Activated T-cell treated with anti-CD3 and anti-CD28 coated beads, Interleukin-2, amount 50 U/mL, for 24 hours (primary cell): ENCODE data around the gene ELF4.
A peak's percentile ranks its signal among the peaks of the same experiment; 100 is the strongest.
"Not testable (repeated sequence)": the region's sequence is repeated elsewhere in the genome, so short reads cannot be mapped to it uniquely, and the experiment has no call there.

Source experiments
- DNase-seq: peaks from one replicate; pipeline ENCODE4 v3.0.0-alpha.2; 2020
- H3K27ac Mint-ChIP-seq: 2 replicates; pipeline ENCODE4 v1.8.0; 2020; ENCODE audit warnings: mild to moderate bottlenecking, mixed read lengths
- H3K27me3 Mint-ChIP-seq: 2 replicates; pipeline ENCODE4 v1.8.0; 2020; ENCODE audit warnings: mixed read lengths
- H3K36me3 Mint-ChIP-seq: 2 replicates; pipeline ENCODE4 v1.8.0; 2020; ENCODE audit warnings: low read depth, mixed read lengths
- H3K4me1 Mint-ChIP-seq: 2 replicates; pipeline ENCODE4 v1.8.0; 2020; ENCODE audit warnings: low read depth, mixed read lengths
- H3K4me3 Mint-ChIP-seq: 2 replicates; pipeline ENCODE4 v1.8.0; 2020; ENCODE audit warnings: mild to moderate bottlenecking, moderate library complexity, mixed read lengths
- H3K9me3 Mint-ChIP-seq: 2 replicates; pipeline ENCODE4 v1.8.0; 2020; ENCODE audit warnings: mixed read lengths

The ELF4 gene

DNA sequence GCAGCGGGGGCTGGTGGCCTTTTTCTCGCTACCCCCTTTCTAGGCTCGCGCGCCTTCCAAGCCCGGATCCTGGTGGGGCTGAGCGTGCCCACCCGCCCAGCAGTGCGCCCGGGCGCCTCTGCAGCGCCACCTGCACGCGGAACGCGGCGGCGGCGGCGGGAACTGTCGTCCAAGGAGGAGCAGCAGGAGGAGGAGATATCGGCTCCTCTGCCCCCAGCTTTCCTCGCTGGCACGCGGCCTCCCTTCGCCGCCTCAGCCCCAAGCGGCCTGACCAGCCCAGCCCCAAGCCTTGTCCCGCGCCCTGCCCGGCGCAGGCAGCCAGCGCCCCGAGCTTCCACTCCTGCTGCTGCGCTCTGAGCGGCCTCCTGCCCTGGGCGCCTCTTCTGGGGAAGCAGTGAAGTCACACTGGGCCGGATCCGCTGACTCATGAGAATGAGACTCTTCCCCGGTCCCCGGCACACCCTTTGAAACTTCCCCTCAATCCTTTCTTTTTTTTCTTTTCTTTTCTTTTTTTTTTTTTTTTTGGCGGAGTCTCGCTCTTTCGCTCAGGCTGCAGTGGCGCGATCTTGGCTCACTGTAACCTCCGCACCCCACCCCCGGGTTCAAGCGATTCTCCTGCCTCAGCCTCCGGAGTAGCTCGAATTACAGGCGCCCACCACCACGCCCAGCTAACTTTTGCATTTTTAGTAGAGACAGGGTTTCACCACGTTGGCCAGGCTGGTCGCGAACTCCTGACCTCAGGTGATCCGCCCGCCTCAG, 10.6 kb upstream of the ELF4 start:
- Mint-ChIP-seq H3K4me1 (peaks cover 29% of the 10 kb centered on the region), H3K4me3 (peak overlapping the region; percentile 70), H3K27me3 (peaks cover 15% of the 10 kb centered on the region), H3K9me3 (no peaks in the 10 kb centered on the region), H3K36me3 (peaks cover 12% of the 10 kb centered on the region), H3K27ac (peak overlapping the region; percentile 55)
- peak; percentile 83 for DNase-seq

DNA sequence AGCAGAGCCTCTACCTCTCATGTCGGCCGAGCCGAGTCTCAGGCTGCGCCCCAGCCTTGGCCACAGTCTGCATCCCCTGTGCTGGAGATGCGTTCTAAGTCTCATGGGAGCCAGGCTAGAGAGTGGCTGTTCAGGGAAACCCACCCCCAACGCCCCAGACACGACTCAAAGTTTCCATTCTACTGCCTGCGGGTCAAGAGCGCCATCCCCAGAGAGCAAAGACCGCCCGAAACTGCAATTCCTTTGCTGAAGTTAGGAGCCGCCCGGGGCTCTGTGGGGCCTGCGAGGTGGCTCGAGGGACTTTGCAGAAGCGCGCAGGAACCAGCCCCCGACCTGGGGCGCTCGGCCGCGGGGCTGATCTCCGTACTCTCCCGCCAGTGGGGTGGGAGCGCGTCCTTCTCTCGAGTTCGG, 10.0 kb upstream of the ELF4 start:
- Mint-ChIP-seq H3K27ac (no peak overlapping the region), H3K27me3 (peaks cover 15% of the 10 kb centered on the region), H3K36me3 (peaks cover 8% of the 10 kb centered on the region), H3K4me1 (peaks cover 33% of the 10 kb centered on the region), H3K4me3 (peak overlapping the region; percentile 70), H3K9me3 (no peaks in the 10 kb centered on the region)
- DNase-seq, result no peak

DNA sequence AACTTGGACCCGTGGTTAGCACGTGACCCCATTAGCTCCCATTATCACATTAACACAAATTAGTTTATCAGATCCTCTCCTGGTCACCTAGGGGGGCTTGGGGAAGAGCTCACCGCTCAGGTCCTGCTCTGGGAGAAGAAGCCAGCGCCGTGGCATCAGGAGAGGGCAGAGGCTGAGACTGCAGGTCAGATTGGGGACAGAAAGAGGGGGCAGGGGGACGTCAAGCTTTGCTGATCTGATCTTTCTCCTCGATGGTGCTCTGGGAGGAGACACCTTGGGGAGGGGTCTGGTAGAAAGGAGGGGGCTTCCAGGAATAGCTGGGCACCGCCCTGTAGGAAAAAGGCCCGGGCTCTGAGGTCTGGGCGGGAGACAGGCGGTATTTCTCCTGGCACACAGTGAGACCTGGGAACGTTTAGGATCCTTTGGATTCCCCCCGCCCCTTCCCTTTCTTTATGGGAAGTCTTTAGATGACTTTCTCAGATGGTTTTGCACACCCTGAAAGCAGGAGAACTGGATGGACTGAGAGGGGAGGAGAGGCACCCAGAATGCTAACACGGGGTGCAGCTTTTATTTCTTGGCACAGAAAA, 9.1 kb upstream of the ELF4 start:
- no peak overlapping the region for H3K4me3 Mint-ChIP-seq
- H3K27me3 Mint-ChIP-seq, result peaks cover 15% of the 10 kb centered on the region
- H3K36me3 Mint-ChIP-seq, result no peaks in the 10 kb centered on the region
- no peaks in the 10 kb centered on the region for H3K9me3 Mint-ChIP-seq
- no peak for DNase-seq
- H3K4me1 Mint-ChIP-seq, result peaks cover 38% of the 10 kb centered on the region
- H3K27ac Mint-ChIP-seq, result peak overlapping the region; percentile 60

DNA sequence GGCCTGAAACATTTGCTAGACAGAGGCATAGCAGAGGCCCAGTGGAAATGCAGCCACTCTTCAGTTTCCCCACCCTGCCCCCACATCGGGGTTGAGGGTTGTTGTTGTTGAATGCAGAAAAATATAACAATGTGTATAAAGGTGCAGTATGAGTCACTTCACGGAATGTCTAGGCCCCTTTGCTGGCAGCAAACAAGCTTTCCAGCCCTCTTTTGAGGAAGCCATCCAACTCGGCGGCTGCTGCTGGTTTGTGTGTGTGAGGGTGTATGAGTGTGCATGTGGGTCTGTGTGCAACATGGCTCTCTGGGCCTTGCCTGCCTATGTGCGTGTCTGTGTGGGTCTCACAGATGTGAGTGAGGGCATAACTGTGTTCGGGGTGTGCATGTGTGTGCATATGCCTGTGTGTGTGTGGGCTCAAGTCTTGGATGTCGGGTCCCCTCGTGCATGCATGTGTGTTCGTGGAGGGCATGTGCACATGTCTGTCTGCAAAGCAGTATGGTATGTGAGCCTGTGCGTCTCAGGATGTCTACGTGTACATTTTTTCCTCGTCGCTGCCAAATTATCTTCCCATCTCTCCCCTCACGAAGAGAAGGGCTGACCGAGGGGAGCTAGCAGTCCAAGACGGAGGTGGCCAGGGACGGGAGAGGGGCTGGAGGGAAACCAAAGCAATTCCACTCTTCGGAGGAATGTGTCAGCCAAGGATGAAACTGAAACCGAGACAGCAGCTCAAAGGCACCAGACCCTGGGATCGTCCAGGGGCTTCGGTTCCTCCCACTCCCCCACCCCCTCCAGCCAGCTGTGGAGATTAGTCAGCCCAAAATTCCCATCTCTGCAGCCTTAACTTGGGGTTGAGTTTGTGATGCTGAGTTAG, 8.4 kb upstream of the ELF4 start:
- H3K27me3 Mint-ChIP-seq, result peaks cover 13% of the 10 kb centered on the region
- H3K4me1 Mint-ChIP-seq, result peaks cover 43% of the 10 kb centered on the region
- H3K27ac Mint-ChIP-seq, result peak overlapping the region; percentile 60
- H3K4me3 Mint-ChIP-seq, result no peak overlapping the region
- no peaks in the 10 kb centered on the region for H3K9me3 Mint-ChIP-seq
- no peaks in the 10 kb centered on the region for H3K36me3 Mint-ChIP-seq
- peak; percentile 35 for DNase-seq

DNA sequence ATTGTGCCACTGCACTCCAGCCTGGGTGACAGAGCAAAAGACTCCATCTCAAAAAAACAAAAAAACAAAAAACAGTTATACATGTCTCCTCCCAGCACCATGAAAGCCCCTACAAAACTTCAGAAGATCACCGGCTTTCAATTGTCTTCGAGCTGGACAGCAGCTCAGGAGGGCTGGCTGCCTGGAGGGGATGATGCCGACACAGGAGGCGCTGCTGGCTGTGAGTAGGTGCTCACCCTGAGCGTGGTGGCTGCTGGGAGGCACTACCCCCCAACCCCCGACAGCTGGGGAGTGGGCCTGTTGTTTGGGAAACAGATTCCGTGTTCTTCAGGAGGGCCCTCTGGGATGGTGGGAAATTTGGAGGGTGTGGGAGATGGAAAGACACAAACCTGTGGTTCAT, 6.9 kb upstream of the ELF4 start:
- no peak overlapping the region for H3K27ac Mint-ChIP-seq
- DNase-seq, result no peak
- no peak overlapping the region for H3K4me3 Mint-ChIP-seq
- peaks cover 2% of the 10 kb centered on the region for H3K27me3 Mint-ChIP-seq
- no peaks in the 10 kb centered on the region for H3K36me3 Mint-ChIP-seq
- peaks cover 45% of the 10 kb centered on the region for H3K4me1 Mint-ChIP-seq
- no peaks in the 10 kb centered on the region for H3K9me3 Mint-ChIP-seq

DNA sequence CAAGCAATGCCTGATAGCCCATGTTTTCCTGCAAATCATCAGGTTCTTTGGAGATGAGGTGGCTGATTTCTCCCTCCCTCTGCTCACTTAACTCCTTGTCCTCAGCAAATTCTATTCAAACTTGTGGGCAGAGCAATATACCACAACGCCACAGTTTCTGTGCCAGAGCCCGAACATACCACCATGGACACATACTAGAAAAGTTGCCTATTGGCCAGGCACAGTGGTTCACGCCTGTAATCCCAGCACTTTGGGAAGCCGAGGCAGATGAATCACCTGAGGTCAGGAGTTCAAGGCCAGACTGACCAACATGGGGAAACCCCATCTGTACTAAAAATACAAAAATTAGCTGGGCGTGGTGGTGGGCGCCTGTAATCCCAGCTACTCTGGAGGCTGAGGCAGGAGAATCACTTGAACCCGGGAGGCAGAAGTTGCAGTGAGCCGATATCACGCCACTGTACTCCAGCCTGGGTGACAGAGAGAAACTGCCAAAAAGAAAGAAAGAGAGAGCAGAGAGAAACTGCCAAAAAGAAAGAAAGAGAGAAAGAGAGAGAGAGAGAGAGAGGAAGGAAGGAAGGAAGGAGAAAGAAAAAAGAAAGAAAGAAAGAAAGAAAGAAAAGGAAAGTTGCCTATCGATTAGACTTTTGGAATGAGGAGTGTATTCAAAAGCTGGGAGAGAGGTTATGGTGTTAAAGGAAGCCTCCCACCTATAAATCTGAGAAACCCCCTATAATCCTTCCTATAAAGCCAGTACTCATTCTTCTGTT, 5.0 kb upstream of the ELF4 start:
- DNase-seq, H3K27ac Mint-ChIP-seq, H3K4me3 Mint-ChIP-seq, H3K27me3 Mint-ChIP-seq, H3K9me3 Mint-ChIP-seq, H3K36me3 Mint-ChIP-seq: not testable (repeated sequence)
- H3K4me1 Mint-ChIP-seq, result peaks cover 47% of the 10 kb centered on the region

DNA sequence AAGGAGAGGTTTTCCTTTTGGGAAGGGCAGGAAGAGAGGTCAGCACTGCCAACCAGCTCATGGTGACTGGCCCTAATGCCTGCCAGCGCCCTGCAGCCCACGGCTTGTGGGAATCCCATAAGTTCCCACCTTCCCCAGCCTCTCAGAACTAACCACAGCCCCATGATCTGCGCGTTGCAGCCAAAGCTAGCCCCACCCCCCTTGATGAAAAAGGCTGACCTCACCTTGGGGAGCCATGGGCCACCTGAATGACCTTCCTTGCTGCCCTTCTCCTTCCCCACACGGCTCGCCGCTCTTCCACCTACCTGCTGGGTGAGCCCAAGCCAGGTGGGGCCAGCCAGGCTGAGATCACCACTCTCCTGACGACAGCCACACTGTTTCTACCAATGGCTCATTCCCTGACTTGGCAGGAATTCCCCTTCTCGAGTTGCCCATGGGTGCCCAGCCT, 3.9 kb upstream of the ELF4 start:
- no peak overlapping the region for H3K4me3 Mint-ChIP-seq
- peaks cover 35% of the 10 kb centered on the region for H3K4me1 Mint-ChIP-seq
- peaks cover 4% of the 10 kb centered on the region for H3K36me3 Mint-ChIP-seq
- DNase-seq, result no peak
- no peaks in the 10 kb centered on the region for H3K27me3 Mint-ChIP-seq
- H3K27ac Mint-ChIP-seq, result no peak overlapping the region
- H3K9me3 Mint-ChIP-seq, result no peaks in the 10 kb centered on the region

DNA sequence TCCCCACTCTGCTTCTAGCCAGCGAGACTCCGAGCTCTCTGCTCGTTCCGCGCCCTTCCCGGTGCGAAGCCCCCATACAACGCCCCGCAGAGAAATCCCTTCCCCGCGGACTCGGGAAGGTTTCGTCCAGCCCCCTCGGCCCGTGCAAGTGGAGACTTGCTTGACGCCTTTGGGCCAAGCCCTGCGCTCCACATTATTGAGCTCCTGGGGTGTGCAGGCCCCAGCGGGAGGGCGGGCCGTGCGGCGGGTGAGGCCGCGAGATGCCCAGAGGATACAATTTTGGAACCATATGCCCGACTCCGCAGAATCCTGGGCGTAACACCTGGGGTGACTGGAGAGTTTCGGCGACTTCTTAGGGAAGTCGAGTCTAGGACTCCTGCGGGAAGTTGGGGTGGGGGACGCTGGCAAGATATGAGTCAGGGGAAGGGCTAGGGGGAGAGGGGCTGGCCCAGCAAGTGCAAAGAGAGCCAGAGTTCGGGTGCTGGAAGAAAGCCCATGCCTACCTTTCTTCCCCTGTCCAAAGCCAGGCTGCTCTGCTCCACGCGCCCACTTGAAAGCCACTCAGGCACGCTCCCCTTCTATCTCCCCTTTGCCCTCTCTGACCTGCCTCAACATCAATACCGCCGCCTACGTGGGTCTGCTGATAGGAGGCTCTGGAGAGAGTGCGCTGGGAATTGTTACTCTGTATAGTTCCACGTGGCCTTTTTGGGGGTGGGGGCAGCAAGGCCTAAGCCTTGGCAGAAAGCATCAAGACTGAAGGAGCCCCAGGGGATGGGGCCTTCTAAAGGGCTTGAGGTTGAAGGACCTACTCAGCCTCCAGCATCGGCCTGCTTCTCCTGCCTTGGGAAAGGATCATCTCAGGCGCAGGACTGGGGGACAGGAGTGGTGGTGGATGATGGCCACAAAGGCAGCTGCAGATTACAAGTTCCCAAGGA, 1.2 kb upstream of the ELF4 start:
- Mint-ChIP-seq H3K4me3 (peak overlapping the region; percentile 57), H3K9me3 (no peaks in the 10 kb centered on the region), H3K4me1 (peaks cover 42% of the 10 kb centered on the region), H3K27ac (peak overlapping the region; percentile 55), H3K36me3 (peaks cover 12% of the 10 kb centered on the region), H3K27me3 (peaks cover 6% of the 10 kb centered on the region)
- no peak for DNase-seq

DNA sequence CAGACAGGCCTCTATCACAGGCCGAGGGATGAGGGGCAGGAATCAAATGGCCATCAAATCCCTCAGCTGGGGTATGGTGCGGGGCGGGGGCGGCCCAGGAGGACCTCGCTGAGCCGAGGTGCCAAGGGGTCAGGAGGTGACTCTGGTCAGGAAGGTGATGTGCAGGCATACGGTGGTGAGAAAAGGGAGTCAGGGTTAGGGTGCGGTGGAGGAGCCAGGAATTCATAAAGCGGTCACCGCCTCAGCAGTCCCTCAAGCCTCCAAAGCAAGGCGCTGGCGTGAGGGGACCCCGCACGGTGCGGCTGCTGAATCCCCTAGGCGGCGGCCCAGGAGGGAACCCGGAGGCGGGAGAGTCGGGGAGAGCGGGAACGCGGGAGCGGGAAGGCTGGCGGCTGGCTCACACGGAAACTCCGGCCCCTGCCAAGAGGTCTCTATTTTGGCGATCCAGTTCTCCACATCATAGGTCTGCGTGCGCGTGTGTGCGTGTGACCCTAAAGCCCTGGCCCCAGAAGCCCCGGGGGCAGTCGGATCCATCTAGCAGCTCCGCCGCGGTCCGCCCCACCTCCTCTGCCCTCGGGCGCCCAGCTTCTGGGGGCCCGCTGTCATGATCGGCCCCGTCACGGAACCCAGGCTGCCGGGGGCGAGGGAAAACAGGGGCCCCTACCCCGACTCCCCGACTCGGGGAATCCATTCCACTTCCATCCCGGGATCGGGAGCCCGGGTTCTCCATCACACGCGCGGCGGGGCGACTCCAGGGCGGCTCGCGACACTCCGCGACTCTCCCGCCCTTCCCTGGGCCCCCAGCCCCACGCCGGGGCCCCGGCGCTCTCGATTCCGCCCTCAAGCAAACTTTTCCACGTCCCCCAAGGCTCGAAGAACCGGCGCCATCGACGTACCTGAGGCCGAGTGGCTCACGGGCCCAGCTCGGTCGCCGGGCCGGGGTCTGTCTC, 593 bp downstream of the ELF4 start:
- DNase-seq, result peak; percentile 45
- Mint-ChIP-seq H3K27ac (peak overlapping the region; percentile 93), H3K9me3 (no peaks in the 10 kb centered on the region), H3K4me1 (peaks cover 50% of the 10 kb centered on the region), H3K4me3 (peak overlapping the region; percentile 88), H3K27me3 (peaks cover 9% of the 10 kb centered on the region), H3K36me3 (peaks cover 14% of the 10 kb centered on the region)

DNA sequence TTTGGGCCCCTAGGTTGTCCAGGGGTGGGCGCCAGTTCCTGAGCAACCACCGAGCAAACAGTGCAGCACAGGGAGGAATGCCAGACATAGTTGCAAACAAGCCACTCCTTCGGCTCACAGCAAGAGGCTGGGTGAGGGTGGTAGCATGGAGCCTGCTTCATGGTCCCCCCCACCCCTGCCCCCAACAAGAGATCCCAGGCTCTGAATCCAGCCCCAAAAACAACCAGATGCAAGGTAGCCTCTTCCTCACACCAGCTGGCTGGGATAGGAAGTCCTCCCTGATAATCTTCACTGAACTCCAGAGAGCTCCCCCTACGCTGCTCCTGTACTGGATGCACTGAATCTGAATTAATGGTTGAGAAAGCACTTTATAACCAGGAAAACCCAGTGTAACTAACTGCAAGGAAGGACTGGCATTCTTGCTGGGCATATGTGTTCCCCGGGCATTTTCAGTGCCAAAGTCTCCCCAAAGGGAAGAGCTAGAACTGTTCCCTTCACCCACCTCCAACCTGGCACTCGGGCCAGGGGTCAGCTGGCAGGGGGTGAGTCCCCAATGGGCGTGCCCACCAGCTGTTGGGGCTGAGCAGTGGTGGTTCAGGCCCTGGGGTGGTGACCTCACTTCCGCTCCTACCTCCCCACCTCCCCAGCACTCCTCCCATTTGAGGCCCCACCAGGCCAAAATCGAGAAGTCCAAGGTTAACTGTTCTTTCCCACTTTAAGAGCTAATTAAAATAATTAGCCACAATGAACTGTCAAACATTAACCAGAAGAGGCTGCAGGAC, 1.5 kb downstream of the ELF4 start:
- H3K27ac Mint-ChIP-seq, result peak overlapping the region; percentile 93
- peaks cover 50% of the 10 kb centered on the region for H3K4me1 Mint-ChIP-seq
- H3K4me3 Mint-ChIP-seq, result peak overlapping the region; percentile 88
- H3K9me3 Mint-ChIP-seq, result no peaks in the 10 kb centered on the region
- DNase-seq, result peak; percentile 54
- peaks cover 16% of the 10 kb centered on the region for H3K36me3 Mint-ChIP-seq
- H3K27me3 Mint-ChIP-seq, result peaks cover 12% of the 10 kb centered on the region

DNA sequence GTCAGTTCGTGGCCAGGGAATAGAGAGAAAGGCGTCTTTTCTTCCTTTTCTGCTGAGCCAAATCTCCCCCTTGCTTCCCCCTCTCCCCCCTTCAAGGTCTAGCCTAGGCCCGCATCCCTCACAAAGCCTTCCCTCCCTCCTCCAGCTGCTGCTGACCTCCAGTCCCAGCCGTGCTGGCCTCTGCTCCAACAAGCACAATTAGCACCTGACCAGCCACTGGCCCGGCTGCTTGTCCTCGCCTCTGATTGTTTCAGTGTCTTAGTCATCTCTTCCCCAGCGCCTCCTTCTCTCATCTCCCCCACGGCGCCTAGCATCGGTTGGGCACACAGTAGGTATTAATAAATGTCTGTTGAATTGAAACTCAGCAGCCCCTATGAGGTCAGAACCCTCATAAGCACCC, 4.2 kb downstream of the ELF4 start:
- H3K27ac Mint-ChIP-seq, result no peak overlapping the region
- H3K4me3 Mint-ChIP-seq, result no peak overlapping the region
- H3K4me1 Mint-ChIP-seq, result peaks cover 57% of the 10 kb centered on the region
- DNase-seq, result no peak
- H3K36me3 Mint-ChIP-seq, result peaks cover 20% of the 10 kb centered on the region
- no peaks in the 10 kb centered on the region for H3K9me3 Mint-ChIP-seq
- H3K27me3 Mint-ChIP-seq, result peaks cover 12% of the 10 kb centered on the region

DNA sequence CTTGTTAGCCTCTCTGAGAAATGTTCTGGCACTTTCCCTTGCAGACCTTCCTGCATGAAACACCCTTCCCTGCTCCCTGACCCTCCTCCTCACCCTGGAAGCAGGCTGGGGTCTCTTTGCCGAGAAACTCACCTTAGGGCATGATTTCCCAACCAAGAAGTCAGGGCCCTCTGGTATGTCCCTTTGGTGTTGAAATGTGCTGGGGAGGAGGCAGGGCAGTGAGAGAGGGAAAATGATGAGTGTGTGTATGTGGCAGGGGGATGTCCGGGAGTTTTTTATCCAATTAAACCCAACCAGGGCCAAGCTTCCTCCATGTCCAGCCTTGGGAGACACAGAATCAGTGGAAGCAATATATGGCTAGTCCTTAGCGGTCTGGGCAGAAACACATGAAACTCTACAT, 5.1 kb downstream of the ELF4 start:
- Mint-ChIP-seq H3K27ac (peak overlapping the region; percentile 60), H3K4me1 (peaks cover 65% of the 10 kb centered on the region), H3K36me3 (peaks cover 25% of the 10 kb centered on the region), H3K4me3 (no peak overlapping the region), H3K27me3 (peaks cover 12% of the 10 kb centered on the region), H3K9me3 (no peaks in the 10 kb centered on the region)
- DNase-seq, result no peak
